Mononuclear cell (primary cell): ENCODE measurements around the gene IGFBP4. TPM values are rescaled to one million over a fixed set of nuclear protein-coding genes. Genes with fewer than 3 reads are reported as not detected.

Experiments
- H3K27me3 ChIP-seq: 2 replicates; pipeline ENCODE4 v1.6.0; 2011; ENCODE audit warnings: low read length, control low read depth; ENCODE audit not compliant: insufficient read depth
- H3K4me1 ChIP-seq: 2 replicates; pipeline ENCODE4 v1.5.1; 2011; ENCODE audit warnings: mild to moderate bottlenecking, low read length, control low read depth; ENCODE audit not compliant: insufficient read depth
- H3K4me3 ChIP-seq: 2 replicates; pipeline ENCODE4 v1.5.1; 2011; ENCODE audit warnings: mild to moderate bottlenecking, low read length, moderate library complexity
- H3K9me3 ChIP-seq: 2 replicates; pipeline ENCODE4 v1.5.1; 2011; ENCODE audit warnings: low read depth, mild to moderate bottlenecking, control low read depth, low read length
- total RNA-seq: library from RNA; depleted of rRNA; stranded (reverse); fragments of >200 nt; gene quantifications from one replicate; pipeline ENCODE4 v1.2.3, GENCODE V29; 2012

The IGFBP4 gene
- total RNA-seq, 1 donor, result 0.94 TPM

DNA sequence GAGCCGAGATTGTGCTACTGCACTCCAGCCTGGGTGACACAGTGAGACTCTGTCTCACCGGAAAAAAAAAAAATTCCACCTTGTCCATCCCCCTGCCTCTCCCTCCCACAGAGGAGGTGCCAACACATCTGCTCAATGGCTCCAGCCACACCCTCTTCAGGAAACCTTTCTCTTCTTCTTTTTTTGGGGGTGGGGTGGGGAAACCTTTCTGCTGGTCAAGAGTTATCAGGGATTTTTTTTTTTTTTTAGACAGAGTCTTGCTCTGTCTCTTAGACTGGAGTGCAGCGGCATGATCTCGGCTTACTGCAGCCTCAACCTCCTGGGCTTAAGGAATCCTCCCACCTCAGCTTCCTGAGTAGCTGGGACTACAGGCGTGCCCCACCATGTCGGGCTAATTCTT, 39.5 kb downstream of the IGFBP4 start:
- Histone ChIP-seq H3K4me3 (no peak overlapping the region), H3K9me3 (no peaks in the 10 kb centered on the region), H3K4me1 (peaks cover 35% of the 10 kb centered on the region), H3K27me3 (no peaks in the 10 kb centered on the region)

DNA sequence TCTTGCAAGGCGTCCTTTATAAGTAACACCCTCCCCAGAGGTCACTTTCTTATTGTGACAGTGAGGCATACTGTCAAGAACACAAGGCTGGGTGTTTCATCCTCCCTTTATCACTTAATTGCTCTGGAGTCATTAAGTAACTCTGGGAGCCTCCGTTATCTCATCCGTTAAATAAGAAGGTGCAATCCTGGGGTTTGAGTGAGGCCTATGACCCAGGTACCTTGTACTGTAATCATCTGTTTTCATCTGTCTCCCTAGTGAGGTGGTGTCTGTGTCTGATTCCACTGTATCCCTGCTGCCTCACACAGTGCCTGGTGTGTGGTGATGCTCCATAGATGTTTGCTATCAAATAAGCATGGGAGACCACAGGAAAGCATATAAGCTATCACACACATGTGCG, 40.4 kb downstream of the IGFBP4 start:
- Histone ChIP-seq H3K9me3 (no peaks in the 10 kb centered on the region), H3K4me1 (peaks cover 34% of the 10 kb centered on the region), H3K27me3 (no peaks in the 10 kb centered on the region), H3K4me3 (no peak overlapping the region)

DNA sequence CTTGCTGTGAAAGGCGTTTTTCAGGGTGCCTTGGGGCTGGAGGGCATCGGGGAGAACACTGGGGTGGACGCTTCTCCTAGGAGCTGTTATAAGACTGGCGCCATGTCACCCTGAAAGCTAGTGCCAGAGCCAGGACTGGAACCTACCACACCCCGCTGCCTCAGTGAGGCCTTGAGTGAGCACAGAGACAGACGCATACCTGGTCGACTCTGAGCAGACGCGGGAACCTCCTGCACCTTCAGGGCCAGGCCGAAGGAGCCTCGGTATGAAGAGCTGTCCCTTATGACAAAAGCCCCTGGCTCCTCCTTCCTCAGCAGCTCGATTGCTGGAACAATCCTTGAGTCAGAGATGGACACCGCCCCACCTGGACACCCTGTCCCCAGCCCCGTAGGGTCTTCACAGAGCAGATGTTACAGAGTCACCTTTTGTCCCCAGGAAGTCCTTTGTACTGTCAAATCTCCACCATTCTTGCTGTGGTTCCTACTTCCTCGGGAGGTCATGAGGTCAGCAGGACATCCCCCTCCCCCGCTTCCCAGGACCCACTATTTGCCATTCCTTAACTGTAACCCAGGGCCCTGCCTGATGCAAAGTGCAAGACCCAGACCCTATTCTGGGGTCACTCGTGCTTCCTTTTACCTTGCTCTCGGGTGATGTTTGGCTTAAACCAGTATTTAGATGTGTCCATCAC, 41.2 kb downstream of the IGFBP4 start:
- no peak overlapping the region for H3K4me3 ChIP-seq
- H3K27me3 ChIP-seq, result no peaks in the 10 kb centered on the region
- H3K9me3 ChIP-seq, result no peaks in the 10 kb centered on the region
- H3K4me1 ChIP-seq, result peaks cover 30% of the 10 kb centered on the region

DNA sequence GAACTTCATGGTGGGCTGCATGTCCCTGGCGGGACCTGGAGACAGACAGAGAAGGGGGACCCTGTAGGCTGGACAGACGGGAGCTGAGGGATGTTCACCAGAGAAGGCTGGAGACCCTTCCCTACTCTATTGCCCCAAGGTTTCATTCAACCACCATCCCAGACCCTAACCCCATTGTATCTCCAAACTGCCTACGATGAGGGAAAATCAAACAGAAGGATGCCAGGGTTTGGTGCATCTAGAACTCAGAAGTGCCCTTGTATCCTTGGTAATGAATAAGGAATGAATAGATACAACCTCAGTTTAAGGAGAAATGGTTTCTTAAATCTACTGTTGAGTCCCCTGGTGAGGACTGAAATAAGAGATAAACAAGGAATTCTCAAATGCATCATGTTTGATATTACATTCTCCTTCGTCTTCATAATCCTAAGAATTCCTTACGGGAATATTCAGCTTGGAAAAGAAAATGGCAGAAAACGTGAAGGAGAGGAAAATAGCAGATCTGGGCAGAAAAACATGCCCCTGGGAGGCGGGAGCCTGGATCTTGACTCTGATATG, 41.8 kb downstream of the IGFBP4 start:
- Histone ChIP-seq H3K27me3 (no peaks in the 10 kb centered on the region), H3K9me3 (no peaks in the 10 kb centered on the region), H3K4me1 (peaks cover 30% of the 10 kb centered on the region), H3K4me3 (no peak overlapping the region)

DNA sequence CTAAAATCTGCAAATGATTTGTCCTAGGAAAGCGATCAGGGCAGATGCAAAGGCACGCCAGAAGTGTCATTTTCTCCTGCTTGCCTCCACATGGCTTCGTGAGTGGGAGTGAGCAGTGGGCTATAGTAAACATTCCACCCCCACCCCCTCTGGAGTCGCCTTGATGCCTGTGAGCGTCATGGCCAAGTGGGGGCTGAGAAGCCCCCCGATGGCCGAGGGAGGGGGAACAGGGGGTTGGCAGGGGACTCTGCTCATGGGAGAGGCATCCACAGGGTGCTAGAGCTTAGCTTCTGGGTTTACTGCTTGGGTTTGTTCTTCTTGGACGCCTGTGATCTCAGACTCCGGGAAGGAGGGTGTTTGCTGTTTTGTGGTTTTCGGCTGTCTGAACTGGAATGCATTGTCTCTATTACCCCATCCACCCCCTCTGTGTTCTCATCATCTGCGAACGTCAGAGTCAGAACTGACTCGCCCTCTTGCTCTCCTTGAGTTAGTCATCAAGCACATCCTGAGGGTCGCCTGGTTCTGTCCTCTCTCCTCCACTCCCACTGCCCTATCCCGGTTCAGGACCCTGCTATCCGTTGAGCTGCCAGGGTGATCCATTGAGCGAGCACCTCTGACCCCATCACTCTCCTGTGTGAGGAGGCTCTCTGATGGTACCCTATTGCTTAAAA, 42.7 kb downstream of the IGFBP4 start:
- Histone ChIP-seq H3K4me3 (no peak overlapping the region), H3K27me3 (no peaks in the 10 kb centered on the region), H3K4me1 (peaks cover 30% of the 10 kb centered on the region), H3K9me3 (no peaks in the 10 kb centered on the region)

DNA sequence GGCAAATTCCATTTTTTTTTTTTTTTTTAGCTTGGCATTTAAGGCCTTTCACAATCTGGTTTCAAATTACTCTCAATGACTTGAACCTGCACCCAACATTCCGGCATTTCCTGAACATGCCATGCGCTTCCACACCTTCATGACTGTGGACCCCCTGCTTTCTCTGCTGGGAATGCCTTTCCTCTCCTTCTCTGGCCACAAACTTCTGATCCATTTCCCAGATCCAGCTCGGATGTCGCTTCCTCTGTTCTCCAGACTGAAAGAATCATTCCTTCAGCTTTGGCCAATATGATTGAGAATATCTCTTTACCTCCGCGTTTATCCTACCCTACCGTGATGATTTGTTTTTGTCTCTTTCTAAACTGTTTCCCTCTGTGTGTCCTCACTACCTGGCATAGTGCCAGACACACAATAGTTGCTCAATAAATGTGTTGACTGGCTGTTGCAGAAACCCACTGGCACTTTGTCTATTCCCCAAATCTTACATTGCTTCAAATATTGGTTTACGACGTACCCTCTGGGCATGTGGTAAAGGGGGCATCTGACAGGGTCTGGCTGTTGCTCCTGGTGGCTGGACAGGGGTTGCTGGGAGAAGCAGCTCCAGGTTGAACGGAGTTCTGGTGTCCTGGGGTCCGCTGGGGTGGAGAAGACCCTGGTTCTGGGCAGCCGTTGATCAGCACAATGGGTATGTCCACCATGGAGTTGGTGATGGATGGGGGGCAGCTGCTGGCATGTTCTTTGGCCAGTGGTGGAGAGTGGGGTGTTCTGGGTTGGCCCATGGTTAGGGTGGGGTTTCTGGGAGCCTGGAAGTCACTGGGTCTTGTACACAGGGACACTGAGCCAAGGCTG, 43.5 kb downstream of the IGFBP4 start:
- Histone ChIP-seq H3K27me3 (no peaks in the 10 kb centered on the region), H3K4me1 (peaks cover 25% of the 10 kb centered on the region), H3K9me3 (no peaks in the 10 kb centered on the region), H3K4me3 (no peak overlapping the region)

DNA sequence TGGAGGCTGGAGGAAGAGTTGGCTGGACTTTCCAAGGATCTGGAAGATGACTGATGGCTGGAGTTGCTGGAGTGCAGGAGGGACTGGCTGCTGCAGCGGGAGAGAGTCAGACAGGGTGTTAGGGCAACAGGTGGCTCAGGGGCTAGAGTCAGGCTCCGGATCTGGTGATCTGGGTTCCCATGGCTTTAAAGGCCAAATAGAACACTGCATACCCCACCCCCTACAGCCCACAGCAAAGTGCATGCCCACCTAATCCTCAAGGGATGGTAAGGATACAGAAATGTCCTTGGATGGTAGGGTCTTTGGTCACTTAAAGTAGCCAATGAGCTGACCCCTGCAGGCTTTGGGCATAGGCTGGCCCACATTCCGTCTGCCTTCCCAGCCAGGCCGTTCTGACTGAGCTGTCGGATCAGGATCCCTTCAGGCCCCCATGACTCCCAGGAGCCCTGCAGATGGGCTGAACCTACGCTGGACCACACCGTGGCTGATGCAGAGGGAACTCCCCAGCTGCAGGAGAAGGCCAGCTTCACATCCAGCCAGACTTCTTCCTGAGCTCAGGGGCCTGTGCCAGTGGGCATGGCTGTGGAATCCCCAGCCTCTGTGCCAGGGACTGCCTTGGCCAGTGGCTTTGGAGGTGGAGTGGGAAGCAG, 44.2 kb downstream of the IGFBP4 start:
- H3K27me3 ChIP-seq, result no peaks in the 10 kb centered on the region
- no peak overlapping the region for H3K4me3 ChIP-seq
- no peaks in the 10 kb centered on the region for H3K9me3 ChIP-seq
- H3K4me1 ChIP-seq, result peaks cover 21% of the 10 kb centered on the region

DNA sequence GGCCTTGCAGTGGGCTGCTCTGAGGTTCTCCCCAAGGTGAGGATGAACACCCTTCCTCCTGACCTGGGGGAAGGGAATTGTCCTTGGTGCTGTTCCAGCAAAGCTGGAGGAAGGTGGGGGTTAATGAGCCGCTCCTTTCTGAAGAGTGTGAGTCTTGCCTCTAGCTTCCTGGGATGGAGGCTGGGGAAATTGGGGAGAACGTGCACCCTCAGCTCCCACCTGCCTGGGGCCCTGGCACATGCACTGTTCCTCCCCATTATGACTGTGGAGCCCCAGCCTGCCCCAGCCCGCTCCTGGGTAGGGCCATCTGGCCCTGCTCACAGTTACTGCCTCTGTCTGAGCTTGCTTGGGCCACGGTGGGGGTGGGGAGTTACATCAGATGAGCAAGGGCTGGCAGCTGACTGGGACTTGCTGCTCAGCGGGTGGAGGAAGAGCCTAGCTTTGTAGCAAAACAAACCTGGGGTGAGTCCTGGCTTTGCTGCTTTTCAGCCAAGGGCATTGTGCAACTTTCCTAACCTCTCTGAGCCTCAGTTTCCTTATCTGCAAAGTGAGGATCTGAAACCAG, 47.1 kb downstream of the IGFBP4 start:
- no peaks in the 10 kb centered on the region for H3K9me3 ChIP-seq
- no peaks in the 10 kb centered on the region for H3K27me3 ChIP-seq
- peaks cover 17% of the 10 kb centered on the region for H3K4me1 ChIP-seq
- no peak overlapping the region for H3K4me3 ChIP-seq

DNA sequence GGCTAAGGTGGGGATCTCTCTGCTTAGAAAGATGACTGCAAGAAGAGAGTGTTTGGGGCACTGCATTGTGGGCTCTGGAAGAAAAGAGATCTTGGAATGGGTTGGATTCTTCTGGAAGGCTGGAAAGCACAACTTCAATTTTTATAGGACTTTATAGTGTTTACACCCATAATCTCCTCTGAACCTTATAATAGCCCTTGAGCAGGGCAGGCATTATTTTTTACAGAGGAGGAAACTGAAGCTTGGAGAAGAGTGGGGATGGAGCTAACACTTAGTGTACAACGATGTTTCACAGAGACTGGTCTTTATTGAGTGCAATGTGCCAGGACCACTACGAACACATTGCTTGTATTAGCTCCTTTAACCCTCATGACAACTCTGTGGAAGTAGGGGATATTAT, 47.7 kb downstream of the IGFBP4 start:
- no peaks in the 10 kb centered on the region for H3K27me3 ChIP-seq
- no peak overlapping the region for H3K4me3 ChIP-seq
- peaks cover 17% of the 10 kb centered on the region for H3K4me1 ChIP-seq
- no peaks in the 10 kb centered on the region for H3K9me3 ChIP-seq

DNA sequence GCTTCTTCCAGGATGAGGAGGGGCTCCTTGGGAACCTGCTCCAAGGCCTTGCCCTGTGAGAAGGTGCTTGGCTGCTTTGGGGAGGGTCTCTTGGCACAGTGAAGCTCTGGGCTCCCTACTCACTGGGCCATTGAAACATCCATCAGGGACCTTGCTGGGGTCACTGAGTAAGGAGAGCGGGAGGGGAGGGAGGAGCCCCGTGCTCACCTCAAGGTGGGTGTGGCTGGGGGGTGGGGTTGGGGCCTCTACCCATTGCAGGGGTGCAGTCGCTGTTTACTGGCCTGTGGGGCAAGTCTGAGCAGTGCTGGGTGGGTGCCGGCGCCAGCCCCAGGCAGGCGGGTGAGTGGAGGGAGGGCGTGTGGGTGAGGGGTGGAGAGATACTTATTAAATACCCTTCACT, 48.2 kb downstream of the IGFBP4 start:
- Histone ChIP-seq H3K9me3 (no peaks in the 10 kb centered on the region), H3K4me1 (peaks cover 17% of the 10 kb centered on the region), H3K27me3 (no peaks in the 10 kb centered on the region), H3K4me3 (no peak overlapping the region)

DNA sequence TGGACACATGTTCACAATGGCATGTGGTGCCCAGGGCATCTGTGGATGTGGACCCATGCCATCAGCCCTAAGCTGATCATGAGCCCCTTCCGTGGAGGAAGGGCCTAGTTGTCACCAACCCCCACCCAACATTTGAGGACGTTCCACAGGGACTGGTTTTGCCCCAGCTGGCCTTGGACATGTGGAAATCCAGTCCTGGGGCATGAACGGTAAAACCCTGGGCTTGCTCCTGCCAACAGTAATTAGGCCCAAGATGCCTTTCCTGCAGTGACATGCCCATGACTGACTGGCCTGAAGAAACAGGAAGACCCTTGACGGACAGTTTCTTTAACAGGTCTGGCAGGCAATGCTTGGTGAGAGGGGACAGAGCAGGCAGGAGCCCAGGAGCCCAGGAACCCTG, 50.4 kb downstream of the IGFBP4 start:
- H3K4me1 ChIP-seq, result peaks cover 17% of the 10 kb centered on the region
- H3K9me3 ChIP-seq, result no peaks in the 10 kb centered on the region
- H3K4me3 ChIP-seq, result no peak overlapping the region
- H3K27me3 ChIP-seq, result no peaks in the 10 kb centered on the region

DNA sequence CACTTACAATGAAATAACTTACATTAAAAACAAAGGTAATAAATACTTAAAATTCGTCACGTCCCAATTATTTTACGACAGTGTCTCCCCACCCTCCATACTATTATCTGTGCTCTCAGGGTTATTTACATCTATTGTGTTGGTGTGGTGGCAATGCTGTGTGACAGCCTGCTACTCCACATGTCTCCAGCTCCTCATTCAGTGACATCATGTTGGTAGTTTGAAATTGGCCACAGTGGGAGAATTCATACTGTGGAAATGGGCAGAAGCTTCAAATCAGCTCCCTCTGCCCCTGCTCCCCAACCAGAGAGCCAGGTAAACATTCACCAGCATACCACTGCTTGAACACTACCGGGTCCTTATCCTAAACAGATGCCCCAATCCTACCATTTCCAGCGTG, 51.9 kb downstream of the IGFBP4 start:
- Histone ChIP-seq H3K4me1 (peaks cover 9% of the 10 kb centered on the region), H3K4me3 (no peak overlapping the region), H3K27me3 (peaks cover 3% of the 10 kb centered on the region), H3K9me3 (no peaks in the 10 kb centered on the region)

DNA sequence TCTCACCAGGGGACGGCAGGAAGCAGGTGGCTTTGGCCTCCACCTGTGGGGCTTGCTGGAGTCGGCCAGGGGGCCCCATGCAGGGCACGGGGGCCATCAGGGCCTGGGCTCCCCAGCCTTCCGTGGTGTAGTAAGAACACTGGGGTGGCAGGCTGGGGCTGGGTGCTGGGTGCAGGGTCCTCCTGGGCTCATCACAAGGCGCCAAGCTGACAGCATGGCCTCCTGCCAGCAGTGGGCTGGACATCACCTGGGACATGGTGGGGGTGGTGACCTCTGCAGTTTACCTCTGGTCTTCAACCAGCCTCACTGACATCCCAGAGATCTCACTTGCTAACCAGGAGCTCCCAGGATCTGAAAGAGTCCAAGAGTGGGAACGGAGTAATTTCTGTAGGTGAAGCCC, 52.9 kb downstream of the IGFBP4 start:
- peaks cover 3% of the 10 kb centered on the region for H3K27me3 ChIP-seq
- no peaks in the 10 kb centered on the region for H3K9me3 ChIP-seq
- no peaks in the 10 kb centered on the region for H3K4me1 ChIP-seq
- no peak overlapping the region for H3K4me3 ChIP-seq

DNA sequence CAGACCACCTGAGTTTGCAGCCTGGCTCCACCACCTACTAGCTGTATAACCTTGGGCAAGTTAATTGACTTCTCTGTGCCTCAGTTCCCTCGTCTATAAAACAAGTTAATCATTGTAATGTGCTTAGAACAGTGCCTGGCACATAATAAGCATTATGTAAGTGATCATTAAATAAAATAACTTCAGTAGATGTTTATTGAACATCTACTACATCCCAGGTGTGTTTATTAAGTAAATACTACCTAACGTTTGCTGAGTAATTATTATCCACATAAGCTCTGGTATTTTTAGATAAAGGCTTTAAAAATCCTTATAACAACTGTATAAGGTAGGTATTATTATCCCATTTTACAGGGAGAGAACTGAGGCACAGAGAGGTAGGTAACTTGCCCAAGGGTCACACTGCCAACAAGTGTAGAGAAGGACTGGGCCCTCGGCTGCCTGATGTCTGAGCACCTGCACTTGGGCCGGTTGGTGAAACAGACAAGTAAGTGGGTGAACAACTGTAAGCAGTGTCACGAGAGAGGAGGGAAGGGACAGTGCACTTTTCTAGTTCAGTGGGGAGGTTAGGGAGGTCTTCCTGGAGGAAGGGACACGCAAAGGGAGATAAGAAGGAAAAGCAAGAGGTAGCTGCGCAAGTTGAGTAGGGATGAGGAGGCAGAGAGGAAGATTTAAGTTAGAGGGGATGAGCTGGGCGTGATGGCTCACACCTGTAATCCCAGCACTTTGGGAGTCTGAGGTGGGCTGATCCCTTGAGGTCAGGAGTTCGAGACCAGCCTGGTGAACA, 53.6 kb downstream of the IGFBP4 start:
- Histone ChIP-seq H3K4me3 (no peak overlapping the region), H3K4me1 (no peaks in the 10 kb centered on the region), H3K27me3 (peaks cover 3% of the 10 kb centered on the region), H3K9me3 (no peaks in the 10 kb centered on the region)
